Stimulated activated CD8-positive, alpha-beta memory T cell treated with anti-CD3 and anti-CD28 coated beads, Interleukin-15, amount 100 ng/mL, for 24 hours (primary cell): ENCODE measurements around the gene DYNLL2.
"Not testable (repeated sequence)": the region's sequence is repeated elsewhere in the genome, so short reads cannot be mapped to it uniquely, and the experiment has no call there.

ENCODE experiments used
- DNase-seq: peaks from one replicate; pipeline ENCODE4 v3.0.0-alpha.2; 2020; ENCODE audit warnings: low read depth

Gene DYNLL2

DNA sequence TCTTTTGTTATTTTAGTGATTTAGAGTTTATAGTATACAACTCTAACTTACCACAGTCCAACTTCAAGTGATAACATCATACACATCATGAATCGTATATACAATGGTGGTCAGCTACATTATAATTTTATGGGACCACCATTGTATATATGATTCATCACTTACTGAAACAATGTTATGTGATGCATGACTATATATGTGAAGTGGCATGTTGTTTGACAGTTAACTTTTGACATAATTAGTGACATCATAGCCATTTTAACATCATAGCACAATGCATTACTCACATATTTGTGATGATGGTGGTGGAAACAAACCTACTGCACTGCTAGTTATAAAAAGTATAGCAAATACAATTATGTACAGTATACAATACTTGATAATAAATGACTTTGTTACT lies 21.9 kb downstream of the DYNLL2 start:
- DNase-seq: no peak

DNA sequence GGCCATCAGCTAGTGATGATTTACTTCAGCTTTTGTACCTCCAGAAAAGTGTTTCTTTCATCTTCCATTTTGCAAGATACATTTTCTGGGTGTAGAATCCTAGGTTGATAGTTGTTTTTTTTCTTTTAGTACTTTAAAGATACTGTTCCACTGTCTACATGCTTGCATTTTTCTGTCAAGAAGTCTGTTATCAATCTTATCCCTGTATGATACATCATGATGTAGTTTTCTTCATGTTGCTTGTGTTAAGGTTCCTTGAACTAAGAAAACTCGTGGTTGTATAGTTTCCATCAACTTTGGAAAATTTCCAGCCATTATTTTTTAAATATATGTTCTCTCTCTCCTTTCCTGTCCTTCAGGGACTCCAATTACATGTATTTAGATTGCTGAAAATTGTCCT lies 24.1 kb downstream of the DYNLL2 start:
- no peak for DNase-seq

DNA sequence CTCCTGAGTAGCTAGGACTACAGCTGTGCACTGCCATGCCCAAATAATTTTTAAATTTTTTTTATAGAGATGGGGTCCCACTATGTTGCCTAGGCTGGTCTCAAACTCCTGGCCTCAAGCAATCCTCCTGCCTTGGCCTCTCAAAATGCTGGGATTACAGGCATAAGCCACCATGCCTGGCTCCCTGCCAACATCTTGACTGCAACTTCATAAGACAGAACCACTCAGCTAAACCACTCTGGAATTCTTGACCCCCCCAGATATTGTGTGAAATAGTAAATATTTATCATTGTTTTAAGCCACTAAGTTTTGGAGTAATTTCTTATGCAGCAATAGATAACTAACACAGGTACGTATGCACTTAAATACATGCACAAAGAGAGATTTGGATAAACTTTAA lies 26.0 kb downstream of the DYNLL2 start:
- no peak for DNase-seq

DNA sequence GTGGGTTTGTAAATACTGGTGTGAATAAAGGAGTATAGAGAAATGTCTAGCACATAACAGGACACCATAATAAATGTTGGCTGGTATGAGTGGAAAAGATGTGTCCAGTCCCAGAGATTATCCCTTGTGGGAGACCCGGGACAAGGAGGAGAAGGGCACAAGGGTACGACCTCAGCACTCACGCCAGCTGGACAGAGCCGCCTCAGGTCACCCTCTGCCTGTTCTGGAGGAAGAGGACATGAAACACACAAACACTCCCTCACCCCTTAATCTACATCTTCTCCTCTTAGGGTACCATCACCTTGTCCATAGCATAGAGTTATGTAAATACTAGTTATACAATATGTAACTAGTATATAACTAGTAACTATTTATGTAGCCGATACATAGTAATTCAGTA lies 26.8 kb downstream of the DYNLL2 start:
- no peak for DNase-seq

DNA sequence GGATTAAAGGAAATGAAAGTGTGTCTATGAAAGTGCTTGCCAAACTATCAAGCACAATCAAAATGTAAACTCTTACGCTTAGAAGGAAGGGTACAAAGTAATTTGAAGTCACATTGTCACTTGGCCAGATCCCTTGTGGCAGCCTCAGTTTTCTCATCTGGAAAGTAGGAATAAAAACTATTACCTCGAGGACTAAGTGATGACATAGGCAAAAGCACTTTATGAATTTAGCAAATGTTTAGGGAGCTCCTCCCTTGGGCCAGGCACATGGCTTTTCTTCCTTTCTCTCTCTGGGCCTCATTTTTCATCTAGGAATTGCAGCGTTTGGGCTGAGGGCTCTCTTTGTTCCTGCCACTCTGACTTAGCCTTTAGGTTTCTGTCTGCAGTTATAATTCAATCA lies 28.5 kb downstream of the DYNLL2 start:
- no peak for DNase-seq

DNA sequence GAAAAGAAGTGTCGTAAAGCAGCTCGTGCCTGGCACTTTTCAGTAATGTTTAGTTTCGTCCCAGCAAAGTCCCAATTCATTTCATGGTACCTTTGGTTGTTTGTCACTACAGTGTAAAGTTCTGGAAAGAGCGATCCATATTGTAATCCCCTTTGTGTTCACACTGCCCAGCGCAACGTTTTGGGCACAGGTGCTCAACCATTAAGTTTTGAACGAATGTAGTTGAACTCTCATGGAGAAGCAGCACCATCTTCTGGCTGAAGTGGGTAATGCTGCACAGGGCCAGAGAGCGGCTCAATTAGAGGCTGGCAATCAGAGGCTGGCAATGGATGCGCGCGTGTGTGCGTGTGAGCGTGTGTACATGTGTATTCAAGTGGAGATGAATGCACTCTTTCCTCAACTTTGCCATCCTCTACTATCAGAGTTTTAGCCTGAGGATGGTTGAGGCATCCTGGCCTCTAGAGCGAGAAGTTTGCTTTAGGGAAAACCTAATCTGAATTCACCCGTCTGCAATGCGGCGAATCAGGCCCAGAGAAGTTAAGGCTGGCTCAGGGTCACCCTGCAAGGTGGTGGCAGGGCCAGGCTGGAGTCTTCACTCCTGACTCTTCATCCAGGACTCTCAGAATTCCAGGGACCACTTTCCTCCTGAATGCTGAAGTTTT lies 29.9 kb downstream of the DYNLL2 start:
- DNase-seq: peak; percentile 67

DNA sequence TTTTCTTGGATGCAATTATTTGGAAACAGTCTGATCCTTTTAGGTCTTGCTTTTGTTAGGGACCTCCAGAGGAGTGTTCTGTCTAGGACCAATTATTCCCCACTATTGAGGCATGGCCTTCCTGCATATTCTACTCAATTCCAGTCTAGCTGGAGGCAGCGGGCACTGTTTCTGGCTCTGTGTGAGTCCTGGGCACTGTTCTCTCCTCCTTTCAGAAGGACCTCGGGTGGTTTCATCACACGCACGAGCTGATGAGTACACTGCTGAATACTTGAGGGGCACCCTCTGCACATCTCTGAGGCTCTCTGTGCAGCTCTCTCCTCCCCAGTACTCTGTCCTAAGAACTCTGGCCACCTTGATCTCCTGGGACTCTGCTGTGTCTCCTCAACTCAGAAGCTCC lies 30.7 kb downstream of the DYNLL2 start:
- DNase-seq: no peak

DNA sequence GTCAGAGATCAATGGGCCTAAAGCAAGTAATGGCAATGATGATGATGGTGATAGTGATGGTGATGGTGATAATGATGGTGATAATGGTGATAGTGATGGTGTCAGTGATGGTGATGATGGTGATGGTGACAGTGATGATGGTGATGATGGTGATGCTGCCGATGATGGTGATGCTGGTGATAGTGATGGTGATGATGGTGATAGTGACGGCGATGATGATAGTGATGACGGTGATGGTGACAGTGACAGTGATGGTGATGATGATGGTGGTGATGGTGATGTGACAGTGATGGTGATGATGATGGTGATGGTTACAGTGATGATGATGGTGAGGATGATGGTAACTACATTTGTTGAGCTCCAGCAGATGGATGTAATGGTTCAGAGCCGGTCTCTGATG lies 34.2 kb downstream of the DYNLL2 start:
- no peak for DNase-seq

DNA sequence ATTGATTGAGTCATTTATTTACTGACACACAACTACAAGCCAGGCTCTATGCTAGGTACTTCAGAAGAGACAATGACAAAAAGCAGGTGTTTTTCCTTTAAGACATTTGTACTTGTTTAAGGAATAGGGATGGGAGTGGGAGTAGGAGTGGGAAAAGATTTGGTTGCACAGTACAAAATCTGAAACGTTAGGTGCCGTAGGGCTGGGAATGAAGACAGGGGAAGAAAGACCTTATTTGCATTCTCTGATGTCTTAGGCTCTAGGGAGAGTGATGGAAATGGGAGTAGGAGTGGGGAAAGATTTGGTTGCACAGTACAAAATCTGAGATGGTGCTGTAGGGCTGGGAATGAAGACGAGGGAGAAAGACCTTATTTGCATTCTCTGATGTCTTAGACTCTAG lies 36.3 kb downstream of the DYNLL2 start:
- DNase-seq: no peak

DNA sequence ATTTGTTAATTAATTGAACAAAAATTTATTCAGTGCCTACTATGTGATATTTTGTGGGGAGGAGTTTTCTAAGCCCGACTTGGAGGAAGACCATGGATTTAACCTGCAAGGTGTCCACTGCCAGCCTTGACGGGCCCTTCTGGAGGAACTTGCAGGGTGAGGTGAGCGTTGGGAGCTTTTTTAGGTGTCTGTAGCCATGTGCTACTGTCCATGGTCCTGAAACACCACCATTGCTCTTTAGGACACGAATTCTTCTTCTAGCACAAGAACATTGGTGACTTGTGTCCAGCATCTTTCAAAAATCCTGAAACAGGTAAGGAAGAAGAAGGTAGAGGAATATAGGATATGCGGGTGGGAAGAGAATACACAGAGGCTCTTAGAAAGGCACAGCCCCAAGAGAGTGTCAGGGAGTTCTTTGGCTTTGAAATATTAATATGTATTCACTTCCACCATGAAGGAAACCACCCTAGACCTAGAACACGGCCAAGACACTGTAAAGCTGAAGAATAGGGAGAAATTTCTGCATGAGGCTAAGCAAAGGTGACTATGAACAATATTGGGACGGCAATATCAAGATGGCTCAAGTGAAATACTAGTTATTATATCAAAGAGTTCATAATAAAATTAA lies 37.1 kb downstream of the DYNLL2 start:
- DNase-seq: no peak

DNA sequence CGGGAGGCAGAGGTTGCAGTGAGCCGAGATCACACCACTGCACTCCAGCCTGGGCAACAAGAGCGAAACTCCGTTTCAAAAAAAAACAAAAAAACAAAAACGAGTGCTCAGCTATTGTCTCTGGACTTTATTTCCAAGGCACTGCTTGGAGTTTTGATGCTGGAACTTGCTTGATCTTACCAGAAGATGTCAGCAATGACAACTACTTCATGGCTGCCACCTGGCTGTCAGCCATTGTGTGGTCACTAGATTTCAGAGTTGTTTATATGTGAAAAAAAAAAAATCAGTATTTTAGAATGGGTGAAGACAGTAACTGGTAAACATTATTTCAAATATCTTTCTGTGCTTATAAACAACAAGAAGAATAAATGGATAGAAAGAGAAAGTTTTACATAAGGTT lies 38.7 kb downstream of the DYNLL2 start:
- no peak for DNase-seq

DNA sequence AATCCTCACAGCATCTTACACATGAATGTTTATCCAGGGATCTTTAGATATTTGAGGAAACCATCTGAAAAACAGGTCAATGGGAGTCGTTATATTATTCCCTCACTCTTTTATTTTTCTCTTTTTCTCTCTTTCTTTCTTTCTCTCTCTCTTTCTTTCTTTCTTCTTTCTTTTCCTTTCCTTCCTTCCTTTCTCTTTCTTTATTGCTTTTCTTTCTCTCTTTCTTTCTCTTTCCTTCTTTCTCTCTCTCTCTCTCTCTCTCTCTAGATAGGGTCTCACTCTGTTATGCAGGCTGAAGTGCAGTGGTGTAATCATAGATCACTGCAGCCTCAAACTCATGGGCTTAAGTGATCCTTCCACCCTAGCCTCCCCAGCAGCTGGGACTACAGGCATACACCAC lies 44.6 kb downstream of the DYNLL2 start:
- no peak for DNase-seq

DNA sequence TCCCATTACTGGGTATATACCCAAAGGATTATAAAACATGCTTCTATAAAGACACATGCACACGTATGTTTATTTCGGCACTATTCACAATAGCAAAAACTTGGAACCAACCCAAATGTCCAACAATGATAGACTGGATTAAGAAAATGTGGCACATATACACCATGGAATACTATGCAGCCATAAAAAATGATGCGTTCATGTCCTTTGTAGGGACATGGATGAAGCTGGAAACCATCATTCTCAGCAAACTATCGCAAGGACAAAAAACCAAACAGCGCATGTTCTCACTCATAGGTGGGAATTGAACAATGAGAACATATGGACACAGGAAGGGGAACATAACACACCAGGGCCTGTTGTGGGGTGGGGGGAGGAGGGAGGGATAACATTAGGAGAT lies 49.5 kb downstream of the DYNLL2 start:
- DNase-seq: not testable (repeated sequence)

DNA sequence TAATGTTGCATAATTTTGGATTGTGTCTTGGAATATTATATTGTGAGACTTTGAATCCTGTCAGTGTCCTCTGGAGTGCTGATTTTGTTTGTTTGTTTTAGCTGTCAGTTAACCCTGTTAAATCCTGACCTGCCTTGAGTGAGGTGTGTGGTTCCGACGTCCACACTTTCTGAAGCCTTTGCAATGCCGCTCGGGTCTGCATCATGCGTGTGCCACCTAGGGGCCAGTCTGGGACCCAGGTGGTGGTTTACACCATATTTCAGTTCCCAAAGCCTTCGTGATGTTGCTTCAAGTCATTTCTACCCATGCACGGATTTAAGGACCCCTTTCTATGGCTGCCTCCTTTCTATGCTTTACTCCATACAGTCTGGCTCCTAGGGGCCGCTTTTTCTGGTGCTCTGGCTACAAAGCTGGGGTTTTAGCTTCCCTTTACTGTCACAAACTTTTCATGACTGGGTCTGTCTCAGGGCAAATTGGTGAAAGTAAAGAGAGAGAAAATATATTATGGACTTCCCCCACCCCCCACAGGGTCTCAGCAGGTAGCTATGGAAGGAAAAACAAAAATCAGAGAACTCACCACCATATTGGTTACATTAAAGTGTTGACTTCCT lies 53.6 kb downstream of the DYNLL2 start:
- DNase-seq: no peak

DNA sequence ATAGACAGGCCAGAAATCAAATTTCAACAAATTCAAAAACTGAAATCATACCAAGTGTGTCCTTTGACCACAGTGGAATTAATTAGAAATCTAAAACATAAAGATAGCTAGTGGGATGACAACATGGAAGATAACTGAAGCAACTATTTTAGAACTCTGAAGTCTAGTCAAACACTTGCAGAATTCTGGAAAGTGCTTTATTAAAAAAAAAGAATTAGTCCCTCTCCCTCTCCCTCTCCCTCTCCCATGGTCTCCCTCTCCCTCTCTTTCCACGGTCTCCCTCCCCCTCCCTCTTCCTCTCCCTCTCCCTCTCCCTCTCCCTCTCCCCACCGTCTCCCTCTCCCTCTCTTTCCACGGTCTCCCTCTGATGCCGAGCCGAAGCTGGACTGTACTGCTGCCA lies 58.3 kb downstream of the DYNLL2 start:
- DNase-seq: no peak

DNA sequence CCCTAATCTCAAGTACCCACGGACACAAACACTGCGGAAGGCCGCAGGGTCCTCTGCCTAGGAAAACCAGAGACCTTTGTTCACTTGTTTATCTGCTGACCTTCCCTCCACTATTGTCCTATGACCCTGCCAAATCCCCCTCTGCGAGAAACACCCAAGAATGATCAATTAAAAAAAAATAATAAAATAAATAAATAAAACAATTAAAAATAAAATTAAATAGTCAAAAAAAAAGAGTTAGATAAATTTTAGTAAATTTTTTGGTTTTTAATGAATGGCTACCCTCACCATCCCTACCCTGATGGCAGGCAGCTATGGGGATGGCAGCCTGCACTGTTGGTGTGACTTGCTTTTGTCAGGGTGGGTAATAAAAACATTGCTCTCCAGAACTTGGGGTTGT lies 60.1 kb downstream of the DYNLL2 start:
- DNase-seq: not testable (repeated sequence)

DNA sequence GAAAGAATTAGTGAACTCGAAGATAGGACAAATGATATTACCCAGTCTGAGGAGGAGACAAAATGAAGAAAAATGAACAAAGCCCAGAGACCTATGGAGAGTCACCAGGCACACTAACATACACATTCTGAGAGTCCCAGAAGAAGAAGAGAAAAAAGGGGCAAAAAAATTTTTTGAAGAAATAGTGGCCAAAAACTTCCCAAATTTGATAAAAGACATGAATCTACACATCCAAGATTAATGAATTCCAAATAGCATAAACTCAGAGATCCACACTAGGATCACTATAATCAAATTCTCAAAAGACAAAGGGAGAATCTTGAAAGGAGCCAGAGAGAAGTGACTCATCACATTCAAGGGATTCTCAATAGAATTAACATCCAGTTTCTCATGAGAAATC lies 61.6 kb downstream of the DYNLL2 start:
- no peak for DNase-seq
